H9 (cell line): ENCODE data around the gene RASGEF1C. TPM values are rescaled to one million over a fixed set of nuclear protein-coding genes. Genes with fewer than 3 reads are reported as not detected.
A peak's percentile ranks its signal among the peaks of the same experiment; 100 is the strongest.

ENCODE experiments used
- DNase-seq: peaks from one replicate; pipeline ENCODE4 v3.0.0-alpha.2; 2017
- H2AFZ ChIP-seq: one replicate; pipeline ENCODE4 v1.6.1; 2013; ENCODE audit warnings: mild to moderate bottlenecking, low read length, control low read depth, moderate library complexity
- H2AK5ac ChIP-seq: 2 replicates; pipeline ENCODE4 v1.6.1; 2013; ENCODE audit warnings: low read length, control low read depth, mixed read lengths; ENCODE audit not compliant: insufficient read length
- H2BK120ac ChIP-seq: one replicate; pipeline ENCODE4 v1.6.1; 2013; ENCODE audit warnings: low read depth, mild to moderate bottlenecking, low read length, control low read depth, inconsistent platforms; ENCODE audit not compliant: poor library complexity, severe bottlenecking
- H2BK12ac ChIP-seq: 2 replicates; pipeline ENCODE4 v1.6.1; 2013; ENCODE audit warnings: low read length, control low read depth, mixed read lengths, low read depth; ENCODE audit not compliant: insufficient read length
- H2BK15ac ChIP-seq: 2 replicates; pipeline ENCODE4 v1.6.1; 2013; ENCODE audit warnings: low read depth, low read length, control low read depth
- H2BK20ac ChIP-seq: one replicate; pipeline ENCODE4 v1.6.1; 2013; ENCODE audit warnings: low read depth, mild to moderate bottlenecking, low read length, control low read depth, inconsistent platforms; ENCODE audit not compliant: poor library complexity, severe bottlenecking
- H2BK5ac ChIP-seq: 2 replicates; pipeline ENCODE4 v1.6.1; 2013; ENCODE audit warnings: low read length, control low read depth, mixed read lengths; ENCODE audit not compliant: insufficient read length
- H3K14ac ChIP-seq: 2 replicates; pipeline ENCODE4 v1.6.1; 2013; ENCODE audit warnings: low read length, control low read depth; ENCODE audit not compliant: insufficient read depth
- H3K18ac ChIP-seq: 2 replicates; pipeline ENCODE4 v1.6.1; 2013; ENCODE audit warnings: low read depth, mild to moderate bottlenecking, mixed read lengths, low read length, control low read depth; ENCODE audit not compliant: insufficient read length
- H3K23ac ChIP-seq: 2 replicates; pipeline ENCODE4 v1.6.1; 2013; ENCODE audit warnings: low read length, control low read depth, mixed read lengths, low read depth; ENCODE audit not compliant: insufficient read length
- H3K23me2 ChIP-seq: 2 replicates; pipeline ENCODE4 v1.6.1; 2013; ENCODE audit warnings: low read depth, mild to moderate bottlenecking, mixed read lengths, low read length, control low read depth; ENCODE audit not compliant: insufficient read length, poor library complexity, severe bottlenecking
- H3K27ac ChIP-seq: 2 replicates; pipeline ENCODE4 v1.5.1; 2013; ENCODE audit warnings: low read length, control low read depth, mixed read lengths, low read depth; ENCODE audit not compliant: insufficient read length
- H3K27me3 ChIP-seq: 2 replicates; pipeline ENCODE4 v1.6.1; 2013; ENCODE audit warnings: low read length, control low read depth, inconsistent platforms; ENCODE audit not compliant: insufficient read depth
- H3K4ac ChIP-seq: 2 replicates; pipeline ENCODE4 v1.6.1; 2013; ENCODE audit warnings: low read depth, mild to moderate bottlenecking, control low read depth, inconsistent platforms, low read length, moderate library complexity
- H3K4me1 ChIP-seq: 2 replicates; pipeline ENCODE4 v1.6.1; 2013; ENCODE audit warnings: low read length, control low read depth, inconsistent platforms; ENCODE audit not compliant: insufficient read depth
- H3K4me2 ChIP-seq: 2 replicates; pipeline ENCODE4 v1.6.1; 2013; ENCODE audit warnings: low read length, control low read depth, mixed read lengths; ENCODE audit not compliant: insufficient read length, insufficient read depth
- H3K56ac ChIP-seq: 2 replicates; pipeline ENCODE4 v1.6.1; 2013; ENCODE audit warnings: low read depth, mild to moderate bottlenecking, mixed read lengths, low read length, control low read depth; ENCODE audit not compliant: insufficient read length
- H3K79me1 ChIP-seq: 2 replicates; pipeline ENCODE4 v1.6.1; 2013; ENCODE audit warnings: low read depth, mild to moderate bottlenecking, moderate library complexity, low read length, control low read depth, inconsistent platforms; ENCODE audit not compliant: insufficient read depth, poor library complexity, severe bottlenecking
- H3K79me2 ChIP-seq: 2 replicates; pipeline ENCODE4 v1.6.1; 2013; ENCODE audit warnings: low read length, control low read depth, inconsistent platforms; ENCODE audit not compliant: insufficient read depth
- H3K9ac ChIP-seq: 2 replicates; pipeline ENCODE4 v1.6.1; 2013; ENCODE audit warnings: low read length, control low read depth, mixed read lengths; ENCODE audit not compliant: insufficient read length; ENCODE audit errors: extremely low read depth
- H3K9me3 ChIP-seq: one replicate; pipeline ENCODE4 v1.6.1; 2013; ENCODE audit warnings: low read depth, low read length, inconsistent platforms; ENCODE audit not compliant: control insufficient read depth
- H3T11ph ChIP-seq: one replicate; pipeline ENCODE4 v1.6.1; 2013; ENCODE audit warnings: mild to moderate bottlenecking, low read length, control low read depth, inconsistent platforms
- H4K20me1 ChIP-seq: one replicate; pipeline ENCODE4 v1.6.1; 2013; ENCODE audit not compliant: control insufficient read depth, insufficient read length, insufficient read depth
- H4K5ac ChIP-seq: 2 replicates; pipeline ENCODE4 v1.6.1; 2013; ENCODE audit warnings: low read depth, mild to moderate bottlenecking, mixed read lengths, low read length, control low read depth; ENCODE audit not compliant: insufficient read length
- H4K8ac ChIP-seq: replicated peaks from 2 replicates; pipeline ENCODE4 v1.6.1; 2013; ENCODE audit warnings: low read length, control low read depth, mixed read lengths, low read depth; ENCODE audit not compliant: insufficient read length
- H4K91ac ChIP-seq: 2 replicates; pipeline ENCODE4 v1.6.1; 2013; ENCODE audit warnings: low read depth, mild to moderate bottlenecking, moderate library complexity, mixed read lengths, low read length, control low read depth; ENCODE audit not compliant: insufficient read length
- H3K27ac Mint-ChIP-seq, 3 experiments: 2 replicates in 2 of 3; 3 replicates in 1 of 3; pipeline ENCODE4 v1.8.0; 2020 to 2021; ENCODE audit warnings: mixed read lengths in 3 of 3, mild to moderate bottlenecking in 1 of 3, moderate library complexity in 1 of 3
- H3K27me3 Mint-ChIP-seq: 2 replicates; pipeline ENCODE4 v1.8.0; 2021; ENCODE audit warnings: low read depth, mild to moderate bottlenecking, moderate library complexity, mixed read lengths
- H3K36me3 Mint-ChIP-seq, 3 experiments: 2 replicates in 2 of 3; 3 replicates in 1 of 3; pipeline ENCODE4 v1.8.0; 2020 to 2021; ENCODE audit warnings: low read depth in 3 of 3, mixed read lengths in 3 of 3; ENCODE audit not compliant: insufficient read depth in 1 of 3
- H3K4me1 Mint-ChIP-seq, 2 experiments: 2 replicates each; pipeline ENCODE4 v1.8.0; 2020; ENCODE audit warnings: mixed read lengths in 2 of 2
- H3K4me3 Mint-ChIP-seq, 2 experiments: 2 replicates in 1 of 2; 3 replicates in 1 of 2; pipeline ENCODE4 v1.8.0; 2020 to 2021; ENCODE audit warnings: mild to moderate bottlenecking in 2 of 2, mixed read lengths in 2 of 2, moderate library complexity in 1 of 2
- H3K9me3 Mint-ChIP-seq, 2 experiments: 2 replicates in 1 of 2; 3 replicates in 1 of 2; pipeline ENCODE4 v1.8.0; 2020; ENCODE audit warnings: mild to moderate bottlenecking in 2 of 2, mixed read lengths in 2 of 2, moderate library complexity in 1 of 2
- WGBS: extraction: QIAGEN DNeasy Blood & Tissue Kit; methylation state at CpG from one replicate; pipeline ENCODE4 v1.1.7; 2013; ENCODE audit warnings: missing lambda C conversion rate, low lambda C conversion rate, mixed read lengths; ENCODE audit not compliant: insufficient read length; ENCODE audit errors: extremely low coverage; 5-methylcytosine and 5-hydroxymethylcytosine counted together
- total RNA-seq: library from RNA; stranded (reverse); gene quantifications from 2 replicates; pipeline ENCODE4 v1.2.1, GENCODE V29; 2021
- TF ChIP-seq, protein P1 (sequence below): fragments of 200-600 bp; sonication (generic); conservative IDR thresholded peaks from 3 replicates; pipeline ENCODE4 v1.8.0; 2021; ENCODE audit warnings: antibody characterized with exemption, mild to moderate bottlenecking

The RASGEF1C gene
- total RNA-seq, 1 experiment from 2014 or later = 0.83 TPM

DNA sequence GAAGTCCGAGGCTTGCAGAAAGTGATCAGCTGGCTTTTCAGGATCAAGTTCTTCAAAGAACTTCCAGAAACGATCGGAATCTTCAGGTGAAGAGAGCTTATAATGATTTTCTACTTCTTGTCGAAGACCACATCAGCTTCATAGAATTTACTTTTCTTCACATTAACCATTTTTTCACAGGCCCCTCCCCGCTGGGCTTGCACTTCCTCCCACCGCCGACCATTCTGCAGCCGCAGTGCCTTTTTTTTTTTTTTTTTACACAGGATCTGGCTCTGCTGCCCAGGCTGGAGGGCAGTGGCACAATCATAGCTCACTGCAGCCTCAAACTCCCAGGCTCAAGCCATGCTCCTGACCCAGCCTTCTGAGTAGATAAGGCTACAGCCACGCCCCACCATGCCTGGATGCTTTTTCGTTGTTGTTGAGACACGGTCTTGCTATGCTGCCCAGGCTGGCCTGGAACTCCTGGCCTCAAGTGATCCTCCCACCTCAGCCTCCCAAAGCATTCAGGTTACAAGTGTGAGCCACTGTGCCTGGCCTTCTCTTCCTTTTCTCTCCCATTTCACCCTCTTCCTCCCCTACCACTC, 122.1 kb downstream of the RASGEF1C start:
- Histone ChIP-seq H3K14ac (no peak overlapping the region), H3K9me3 (no peaks in the 10 kb centered on the region), H3K4ac (no peak overlapping the region), H3K79me1 (no peaks in the 10 kb centered on the region), H3K18ac (peak overlapping the region; percentile 9), H4K8ac (no peak overlapping the region), H3K4me1 (peaks cover 17% of the 10 kb centered on the region; the same call in 1 of the 2 replicates), H3K9ac (no peak overlapping the region), H4K20me1 (no peaks in the 10 kb centered on the region), H3K23ac (no peak overlapping the region), H4K5ac (no peak overlapping the region), H2BK5ac (no peak overlapping the region), H2BK20ac (no peak overlapping the region), H3K79me2 (no peaks in the 10 kb centered on the region), H3K27ac (no peak overlapping the region), H2AK5ac (no peak overlapping the region), H2BK120ac (no peak overlapping the region), H2AFZ (no peak overlapping the region), H3K23me2 (peaks cover 4% of the 10 kb centered on the region), H4K91ac (no peak overlapping the region), H2BK15ac (no peak overlapping the region), H3K27me3 (no peaks in the 10 kb centered on the region), H3K4me2 (no peak overlapping the region), H3T11ph (no peak overlapping the region), H2BK12ac (no peak overlapping the region), H3K56ac (no peak overlapping the region)
- no CpG with 5 or more reads among the region's 11 CpGs for WGBS
- Mint-ChIP-seq H3K9me3 (no peaks in the 10 kb centered on the region; a peak in 1 of 5 replicates), H3K27me3 (no peaks in the 10 kb centered on the region), H3K4me3 (no peak overlapping the region), H3K27ac (peak overlapping the region in 2 of 3 experiments; percentile 91 to 93; a peak in 3 of 7 replicates), H3K4me1 (peaks cover 65 to 74% of the 10 kb centered on the region in 2 experiments), H3K36me3 (peaks cover 0 to 11% (median 0%) of the 10 kb centered on the region in 3 experiments; a peak in 2 of 7 replicates)
- no peak for DNase-seq
- TF ChIP-seq, protein P1, sequence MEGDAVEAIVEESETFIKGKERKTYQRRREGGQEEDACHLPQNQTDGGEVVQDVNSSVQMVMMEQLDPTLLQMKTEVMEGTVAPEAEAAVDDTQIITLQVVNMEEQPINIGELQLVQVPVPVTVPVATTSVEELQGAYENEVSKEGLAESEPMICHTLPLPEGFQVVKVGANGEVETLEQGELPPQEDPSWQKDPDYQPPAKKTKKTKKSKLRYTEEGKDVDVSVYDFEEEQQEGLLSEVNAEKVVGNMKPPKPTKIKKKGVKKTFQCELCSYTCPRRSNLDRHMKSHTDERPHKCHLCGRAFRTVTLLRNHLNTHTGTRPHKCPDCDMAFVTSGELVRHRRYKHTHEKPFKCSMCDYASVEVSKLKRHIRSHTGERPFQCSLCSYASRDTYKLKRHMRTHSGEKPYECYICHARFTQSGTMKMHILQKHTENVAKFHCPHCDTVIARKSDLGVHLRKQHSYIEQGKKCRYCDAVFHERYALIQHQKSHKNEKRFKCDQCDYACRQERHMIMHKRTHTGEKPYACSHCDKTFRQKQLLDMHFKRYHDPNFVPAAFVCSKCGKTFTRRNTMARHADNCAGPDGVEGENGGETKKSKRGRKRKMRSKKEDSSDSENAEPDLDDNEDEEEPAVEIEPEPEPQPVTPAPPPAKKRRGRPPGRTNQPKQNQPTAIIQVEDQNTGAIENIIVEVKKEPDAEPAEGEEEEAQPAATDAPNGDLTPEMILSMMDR = no peak
